ENCODE measurements around the gene KAT6B. TPM values are rescaled to one million over a fixed set of nuclear protein-coding genes. Genes with fewer than 3 reads are reported as not detected.
A peak's percentile ranks its signal among the peaks of the same experiment; 100 is the strongest.

The KAT6B gene
- total RNA-seq, 1 donor = 86.4 TPM

DNA sequence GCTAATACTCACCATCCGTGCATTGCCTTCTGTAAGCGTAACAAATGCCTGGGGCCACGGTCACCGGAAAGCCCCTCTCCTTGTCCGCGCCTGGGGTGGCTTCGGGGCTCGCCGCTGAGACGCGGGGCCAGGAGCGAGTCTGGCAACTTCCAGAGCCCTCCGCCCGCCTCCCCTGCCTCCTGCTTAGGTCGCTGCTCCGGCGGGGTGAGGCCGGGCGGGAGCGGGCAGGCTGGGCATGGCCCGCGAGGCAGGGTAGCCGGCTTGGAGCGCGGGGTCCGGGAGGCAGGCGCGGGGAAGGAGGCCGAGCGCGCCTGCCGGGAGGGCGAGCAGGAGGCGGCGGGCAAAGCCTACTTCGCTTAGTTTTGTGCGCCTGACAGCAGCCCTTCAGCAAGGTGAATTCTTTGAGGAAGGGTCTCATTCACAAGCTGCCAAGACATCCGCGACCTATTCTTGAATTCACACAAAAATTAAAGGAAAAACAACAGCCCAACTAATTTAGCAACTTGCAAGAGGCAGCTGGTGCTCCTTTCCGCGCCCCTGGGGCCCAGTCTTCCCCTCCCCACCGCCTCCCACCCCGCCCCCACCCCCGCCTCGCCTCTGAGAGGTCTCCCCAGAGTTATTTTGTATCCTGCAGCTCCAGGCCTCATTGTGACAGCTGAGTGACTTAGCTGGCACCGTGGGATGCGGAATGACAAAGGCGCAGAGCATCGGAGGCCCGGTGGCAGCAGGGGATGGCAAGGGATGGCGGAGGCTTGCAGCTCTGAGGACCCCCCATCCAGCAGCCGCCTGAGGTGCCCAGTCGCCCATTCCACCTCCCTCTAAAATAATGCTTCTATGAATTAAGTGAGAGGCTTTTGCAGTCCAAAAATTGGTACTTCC is 12.8 kb upstream of the KAT6B start:
- H3K4me1 ChIP-seq (ENCODE audit: insufficient read depth, low read length) = no peaks in the 10 kb centered on the region
- peaks cover 9% of the 10 kb centered on the region for H3K9me3 ChIP-seq (ENCODE audit: low read depth, low read length)
- H3K4me3 ChIP-seq (ENCODE audit: low read length) = no peak overlapping the region
- no peaks in the 10 kb centered on the region for H3K27me3 ChIP-seq (ENCODE audit: insufficient read depth, low read length)

DNA sequence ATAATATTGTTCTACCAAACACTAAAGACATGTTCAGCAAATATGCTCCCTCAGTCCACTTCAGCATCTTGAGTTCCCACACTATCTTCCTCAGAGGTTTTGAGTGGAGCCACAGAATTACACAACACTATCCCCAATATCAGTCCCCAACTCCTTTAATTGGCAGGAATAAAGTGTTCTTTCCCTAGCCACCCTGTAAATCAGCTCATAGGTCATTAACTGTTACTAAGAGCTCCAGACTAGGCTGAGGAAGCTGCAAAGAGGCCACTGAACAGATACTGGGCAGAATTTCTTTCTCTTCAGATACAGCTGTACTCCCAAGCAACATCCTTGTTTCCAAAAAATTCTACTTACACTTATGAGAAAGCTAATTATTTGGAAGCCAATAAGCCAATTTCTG is 11.6 kb upstream of the KAT6B start:
- Histone ChIP-seq H3K9me3 (ENCODE audit: low read depth, low read length) (peaks cover 9% of the 10 kb centered on the region), H3K4me1 (ENCODE audit: insufficient read depth, low read length) (no peaks in the 10 kb centered on the region), H3K27me3 (ENCODE audit: insufficient read depth, low read length) (no peaks in the 10 kb centered on the region), H3K4me3 (ENCODE audit: low read length) (no peak overlapping the region)

DNA sequence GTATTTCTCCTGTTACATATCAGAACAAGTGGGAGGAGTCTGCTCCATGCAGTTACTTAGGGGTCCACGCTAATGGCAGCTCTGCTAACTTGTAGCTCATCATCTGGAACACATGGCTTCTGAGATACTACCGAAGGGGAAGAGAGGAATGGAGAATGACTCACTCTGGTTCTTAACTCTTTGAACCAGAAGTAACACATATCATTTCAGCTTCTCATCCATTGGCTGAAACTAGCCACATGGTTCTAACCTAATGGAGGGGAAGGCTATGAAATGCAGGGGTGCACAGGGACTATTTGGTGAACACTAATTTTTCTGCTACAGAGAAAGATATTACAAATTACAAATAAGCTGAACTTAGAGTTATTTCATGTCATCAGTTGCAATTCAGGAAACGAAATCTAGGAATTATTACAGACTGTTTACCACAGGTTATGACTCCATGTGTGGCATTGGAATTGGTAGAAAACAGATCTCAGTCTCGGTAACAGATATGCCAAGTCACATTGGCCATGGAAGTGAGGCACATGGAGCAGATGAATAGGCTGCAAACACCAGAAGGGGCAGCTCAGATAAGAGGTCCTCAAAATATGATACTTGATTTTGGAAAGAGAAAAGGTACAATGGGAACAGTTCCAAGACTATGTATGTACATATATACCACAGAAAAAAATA is 9.4 kb upstream of the KAT6B start:
- peaks cover 9% of the 10 kb centered on the region for H3K9me3 ChIP-seq (ENCODE audit: low read depth, low read length)
- no peaks in the 10 kb centered on the region for H3K4me1 ChIP-seq (ENCODE audit: insufficient read depth, low read length)
- H3K27me3 ChIP-seq (ENCODE audit: insufficient read depth, low read length) = no peaks in the 10 kb centered on the region
- H3K4me3 ChIP-seq (ENCODE audit: low read length) = no peak overlapping the region

DNA sequence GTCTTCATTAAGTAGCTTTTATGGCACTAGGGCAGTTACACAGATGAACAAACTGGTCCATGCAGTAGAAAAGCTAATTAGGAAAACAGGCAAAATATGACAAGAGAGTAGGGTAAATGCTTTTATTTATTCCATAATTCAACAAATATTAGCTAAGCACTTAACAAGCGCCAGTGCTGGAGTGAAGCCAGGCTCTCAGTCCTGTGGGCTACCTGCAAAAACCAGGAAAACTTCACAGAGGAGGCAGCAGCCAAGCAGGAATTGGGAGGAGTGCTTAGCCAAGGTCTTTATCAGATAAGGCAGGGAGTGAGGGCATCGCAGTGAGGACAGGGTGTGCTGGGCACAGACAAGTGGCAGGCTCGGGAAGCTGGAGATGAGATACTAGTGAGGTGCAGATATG is 4.9 kb upstream of the KAT6B start:
- peaks cover 17% of the 10 kb centered on the region for H3K4me1 ChIP-seq (ENCODE audit: insufficient read depth, low read length)
- H3K4me3 ChIP-seq (ENCODE audit: low read length) = no peak overlapping the region
- H3K9me3 ChIP-seq (ENCODE audit: low read depth, low read length) = peaks cover 9% of the 10 kb centered on the region
- no peaks in the 10 kb centered on the region for H3K27me3 ChIP-seq (ENCODE audit: insufficient read depth, low read length)

DNA sequence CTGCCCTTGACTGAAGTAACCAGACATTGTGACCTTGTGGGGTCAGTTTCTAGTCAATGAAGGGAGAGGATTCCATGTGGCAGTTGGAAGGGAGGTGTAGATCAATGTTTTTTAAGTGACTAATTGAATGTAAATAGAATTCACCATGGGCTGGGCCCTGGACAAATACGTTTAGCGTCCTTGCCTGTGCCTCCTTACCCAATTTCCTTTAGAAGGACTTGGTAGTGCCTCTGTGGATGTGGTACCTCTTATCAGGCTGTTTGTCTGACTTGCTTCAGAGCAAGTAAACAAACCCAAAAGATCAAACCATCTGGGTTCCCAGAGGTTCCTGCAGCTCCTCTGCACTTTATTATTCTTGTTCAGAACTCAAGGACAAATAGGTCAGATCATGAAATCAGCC is 4.3 kb upstream of the KAT6B start:
- Histone ChIP-seq H3K4me1 (ENCODE audit: insufficient read depth, low read length) (peaks cover 18% of the 10 kb centered on the region), H3K9me3 (ENCODE audit: low read depth, low read length) (peaks cover 3% of the 10 kb centered on the region), H3K27me3 (ENCODE audit: insufficient read depth, low read length) (no peaks in the 10 kb centered on the region), H3K4me3 (ENCODE audit: low read length) (no peak overlapping the region)

DNA sequence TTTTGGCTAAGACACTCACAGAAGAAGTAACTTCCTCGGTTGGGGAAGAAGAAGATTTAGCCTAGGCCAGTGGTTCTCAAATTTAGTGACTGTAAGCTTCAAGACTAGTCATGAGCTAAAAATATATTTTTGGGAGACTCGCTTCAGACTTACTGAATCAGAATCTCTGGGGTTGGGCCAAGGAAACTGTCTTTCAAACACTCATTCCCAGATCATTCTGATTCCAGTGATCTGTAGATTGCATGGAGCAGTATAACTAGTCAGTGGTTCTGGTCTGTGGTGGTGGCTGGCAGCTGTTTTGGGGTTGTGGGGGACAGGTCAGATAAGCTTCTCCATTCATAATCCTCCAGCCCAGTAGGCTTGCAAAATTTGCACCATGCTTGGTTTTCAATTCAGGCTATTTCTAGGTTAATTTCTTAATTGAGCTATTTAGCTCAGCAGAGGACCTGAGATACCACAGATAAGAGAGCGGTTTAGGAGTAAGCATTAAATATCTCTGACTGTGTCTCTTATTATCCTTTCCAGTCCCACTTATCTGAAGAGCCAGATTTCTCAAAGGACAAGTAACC is 3.8 kb upstream of the KAT6B start:
- Histone ChIP-seq H3K4me3 (ENCODE audit: low read length) (no peak overlapping the region), H3K27me3 (ENCODE audit: insufficient read depth, low read length) (no peaks in the 10 kb centered on the region), H3K4me1 (ENCODE audit: insufficient read depth, low read length) (peaks cover 23% of the 10 kb centered on the region), H3K9me3 (ENCODE audit: low read depth, low read length) (no peaks in the 10 kb centered on the region)

DNA sequence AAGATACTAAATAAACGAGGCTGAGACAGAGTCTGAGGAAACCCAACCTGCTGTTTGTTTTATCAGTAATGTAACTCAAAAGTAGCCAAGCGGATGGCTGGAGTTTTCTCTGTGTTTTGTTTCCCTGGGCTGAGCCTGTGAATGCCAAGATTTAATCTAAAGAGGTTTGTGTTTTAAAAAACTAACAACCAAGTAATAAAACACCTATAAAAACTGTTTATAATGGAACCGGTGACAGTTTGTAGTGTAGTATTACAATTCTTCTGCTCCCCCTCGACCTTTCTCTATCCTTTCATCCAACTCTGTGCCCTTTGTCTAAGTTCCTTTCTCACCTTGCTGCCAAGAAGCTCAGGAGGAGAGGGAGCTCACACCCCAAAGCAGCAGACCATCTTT is 2.6 kb upstream of the KAT6B start:
- Histone ChIP-seq H3K4me3 (ENCODE audit: low read length) (no peak overlapping the region), H3K9me3 (ENCODE audit: low read depth, low read length) (no peaks in the 10 kb centered on the region), H3K4me1 (ENCODE audit: insufficient read depth, low read length) (peaks cover 33% of the 10 kb centered on the region), H3K27me3 (ENCODE audit: insufficient read depth, low read length) (no peaks in the 10 kb centered on the region)

DNA sequence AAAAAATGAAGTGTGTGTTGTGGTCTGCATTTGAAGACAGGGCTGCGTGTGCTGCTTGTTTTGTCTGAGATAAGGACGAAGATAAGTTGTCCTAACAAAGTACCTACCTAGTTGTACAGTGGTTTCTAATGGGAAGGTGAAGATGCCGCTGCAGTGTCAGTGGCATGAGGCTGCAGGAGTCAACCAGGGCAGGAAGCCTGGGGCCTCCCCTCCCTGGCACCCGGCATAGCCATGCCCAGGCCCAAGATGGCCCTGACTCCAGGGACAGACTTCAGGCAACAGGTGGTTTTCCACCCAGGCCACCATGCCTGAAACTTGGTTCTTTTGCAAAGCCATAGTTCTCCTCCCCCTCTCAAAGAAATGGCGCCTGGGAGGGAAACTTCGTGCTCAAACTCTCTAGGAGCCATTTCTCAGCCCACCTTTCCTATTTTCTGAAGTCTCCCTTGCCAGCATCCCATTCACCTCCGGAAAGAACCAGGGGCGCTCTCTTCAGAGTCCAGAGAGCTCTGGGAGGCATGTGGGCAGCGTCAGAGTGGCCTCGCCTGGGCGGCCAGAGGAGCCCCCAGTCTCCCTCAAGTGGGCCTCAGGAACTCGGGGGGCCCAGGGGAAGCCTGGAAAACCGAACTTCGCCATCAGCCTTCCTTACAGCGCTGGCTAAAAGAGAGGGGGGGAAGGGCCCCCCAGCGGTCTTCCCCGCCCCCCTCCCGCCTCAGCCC is 2.1 kb upstream of the KAT6B start:
- H3K4me1 ChIP-seq (ENCODE audit: insufficient read depth, low read length) = peaks cover 37% of the 10 kb centered on the region
- H3K4me3 ChIP-seq (ENCODE audit: low read length) = peak overlapping the region; percentile 77
- no peaks in the 10 kb centered on the region for H3K27me3 ChIP-seq (ENCODE audit: insufficient read depth, low read length)
- H3K9me3 ChIP-seq (ENCODE audit: low read depth, low read length) = no peaks in the 10 kb centered on the region

DNA sequence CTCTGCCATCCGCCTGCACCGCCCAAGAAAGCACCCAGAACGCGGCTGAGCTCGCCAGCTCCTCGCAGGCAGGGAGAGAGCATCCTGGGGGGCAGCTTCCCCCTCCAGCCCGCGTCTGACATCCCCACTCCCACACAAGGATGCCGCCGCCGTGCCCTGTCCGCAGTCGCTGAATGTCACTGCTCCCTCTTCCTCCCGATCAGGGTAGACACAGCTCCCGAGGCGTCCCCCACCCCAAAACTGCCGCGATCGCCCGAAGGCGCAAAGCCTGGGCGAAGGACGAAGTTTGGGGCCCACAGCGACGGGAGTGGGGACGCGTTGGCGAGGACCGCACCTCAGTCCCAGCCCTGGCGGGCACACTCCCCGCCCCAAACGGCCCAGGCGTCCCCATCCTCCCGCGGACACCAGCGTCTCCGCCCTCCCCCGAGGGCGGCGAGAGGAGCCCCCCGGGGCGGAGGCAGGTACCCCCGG is 1.5 kb upstream of the KAT6B start:
- Histone ChIP-seq H3K9me3 (ENCODE audit: low read depth, low read length) (no peaks in the 10 kb centered on the region), H3K27me3 (ENCODE audit: insufficient read depth, low read length) (no peaks in the 10 kb centered on the region), H3K4me3 (ENCODE audit: low read length) (peak overlapping the region; percentile 77), H3K4me1 (ENCODE audit: insufficient read depth, low read length) (peaks cover 38% of the 10 kb centered on the region)

DNA sequence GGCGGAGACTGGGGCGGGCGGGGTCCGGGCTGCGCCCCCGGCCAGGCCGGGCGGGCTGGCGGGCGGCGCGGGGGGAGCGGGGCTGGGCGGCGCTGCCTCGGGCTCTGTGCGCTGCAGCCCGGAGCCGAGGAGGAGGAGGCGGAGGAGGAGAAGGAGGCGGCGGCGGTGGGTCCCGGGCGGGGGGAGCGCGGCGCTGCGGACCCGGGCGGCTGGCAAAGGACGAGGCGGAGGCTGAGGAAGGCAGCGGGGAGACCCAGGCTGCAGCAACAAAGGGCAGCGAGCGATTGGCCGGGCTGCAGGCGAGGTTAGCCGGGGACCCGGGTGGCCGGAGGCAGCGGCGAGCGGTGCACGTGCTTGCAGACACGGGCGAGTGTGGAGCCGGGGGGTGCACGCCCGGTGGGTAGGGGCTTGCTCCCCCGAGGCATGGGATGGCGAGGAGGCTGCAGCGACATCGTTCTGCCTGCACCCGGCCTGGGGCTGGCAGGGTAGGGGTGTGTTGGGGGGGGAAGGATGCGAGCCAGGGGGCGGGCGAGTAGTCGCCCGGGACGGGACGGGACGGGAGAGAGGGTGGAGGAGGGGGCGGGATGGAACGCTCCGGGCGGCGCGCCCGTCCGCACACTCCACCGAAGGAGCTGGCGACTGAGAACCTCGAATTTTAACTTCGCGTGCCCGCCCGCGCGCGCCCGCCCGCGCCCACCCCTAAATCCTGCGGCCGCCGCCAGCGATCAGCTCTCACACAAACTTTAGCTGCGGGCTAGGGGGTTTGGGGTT is 844 bp upstream of the KAT6B start:
- no peaks in the 10 kb centered on the region for H3K9me3 ChIP-seq (ENCODE audit: low read depth, low read length)
- no peaks in the 10 kb centered on the region for H3K27me3 ChIP-seq (ENCODE audit: insufficient read depth, low read length)
- peaks cover 38% of the 10 kb centered on the region for H3K4me1 ChIP-seq (ENCODE audit: insufficient read depth, low read length)
- peak overlapping the region; percentile 77 for H3K4me3 ChIP-seq (ENCODE audit: low read length)

DNA sequence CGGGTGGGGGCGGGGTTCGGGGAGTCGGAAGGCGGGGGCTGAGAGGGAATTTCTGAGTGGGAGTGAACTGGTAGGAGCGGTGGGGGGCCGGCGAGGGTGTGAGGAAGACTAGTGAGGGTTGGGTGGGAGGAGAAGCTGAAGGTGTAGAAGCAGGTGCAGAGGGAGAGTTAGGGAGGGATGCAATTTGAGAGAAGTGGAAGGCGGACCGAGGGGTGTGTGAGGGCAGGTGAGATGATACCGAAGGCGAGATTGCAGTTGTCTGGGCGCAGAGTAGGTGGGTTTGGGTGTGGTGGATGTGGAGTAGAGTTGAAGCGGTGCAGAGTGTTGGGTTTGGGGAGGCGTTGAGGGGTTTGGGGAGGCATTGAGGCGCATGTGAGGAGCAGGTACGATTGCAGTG is 643 bp downstream of the KAT6B start:
- no peaks in the 10 kb centered on the region for H3K9me3 ChIP-seq (ENCODE audit: low read depth, low read length)
- peak overlapping the region; percentile 54 for H3K4me3 ChIP-seq (ENCODE audit: low read length)
- no peaks in the 10 kb centered on the region for H3K27me3 ChIP-seq (ENCODE audit: insufficient read depth, low read length)
- peaks cover 40% of the 10 kb centered on the region for H3K4me1 ChIP-seq (ENCODE audit: insufficient read depth, low read length)

DNA sequence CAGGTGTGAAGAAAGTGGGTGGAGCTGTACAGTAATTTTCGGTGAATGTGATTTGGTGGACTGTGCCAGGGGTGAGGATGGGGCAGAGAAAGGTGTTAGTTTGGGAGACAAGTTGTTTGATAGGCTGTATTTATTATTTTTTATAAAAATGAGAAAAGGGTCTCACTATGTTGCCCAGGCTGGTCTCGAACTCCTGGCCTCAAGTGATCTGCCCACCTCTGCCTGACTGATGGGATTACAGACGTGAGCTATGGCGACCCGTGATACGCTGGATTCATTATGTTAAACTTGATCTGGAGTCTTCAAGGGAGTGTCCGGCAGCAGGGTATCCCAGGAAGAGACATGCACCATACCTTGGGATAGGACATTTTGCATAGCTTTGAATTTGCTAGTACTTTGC is 1.3 kb downstream of the KAT6B start:
- peaks cover 33% of the 10 kb centered on the region for H3K4me1 ChIP-seq (ENCODE audit: insufficient read depth, low read length)
- H3K27me3 ChIP-seq (ENCODE audit: insufficient read depth, low read length) = no peaks in the 10 kb centered on the region
- no peaks in the 10 kb centered on the region for H3K9me3 ChIP-seq (ENCODE audit: low read depth, low read length)
- H3K4me3 ChIP-seq (ENCODE audit: low read length) = no peak overlapping the region

DNA sequence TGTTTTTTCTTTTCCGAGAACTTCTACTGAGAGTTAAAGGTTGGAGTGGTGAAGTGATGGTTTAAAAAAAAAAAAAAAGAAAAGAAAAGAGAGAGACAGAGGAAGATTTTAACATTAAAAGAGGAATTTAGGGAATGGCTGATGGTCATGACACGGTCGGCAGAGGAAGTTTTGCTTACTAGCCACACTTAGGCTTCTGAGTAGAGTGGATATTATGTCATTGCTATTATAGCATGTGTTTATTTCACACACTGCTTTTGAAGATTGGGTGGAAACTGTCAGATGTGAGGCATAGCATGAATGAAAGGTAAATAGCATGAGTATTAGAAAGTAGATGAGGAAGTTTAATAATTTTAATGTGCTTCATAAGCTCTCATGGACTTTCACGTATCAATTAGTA is 2.5 kb downstream of the KAT6B start:
- no peaks in the 10 kb centered on the region for H3K27me3 ChIP-seq (ENCODE audit: insufficient read depth, low read length)
- no peaks in the 10 kb centered on the region for H3K9me3 ChIP-seq (ENCODE audit: low read depth, low read length)
- H3K4me3 ChIP-seq (ENCODE audit: low read length) = no peak overlapping the region
- peaks cover 33% of the 10 kb centered on the region for H3K4me1 ChIP-seq (ENCODE audit: insufficient read depth, low read length)

DNA sequence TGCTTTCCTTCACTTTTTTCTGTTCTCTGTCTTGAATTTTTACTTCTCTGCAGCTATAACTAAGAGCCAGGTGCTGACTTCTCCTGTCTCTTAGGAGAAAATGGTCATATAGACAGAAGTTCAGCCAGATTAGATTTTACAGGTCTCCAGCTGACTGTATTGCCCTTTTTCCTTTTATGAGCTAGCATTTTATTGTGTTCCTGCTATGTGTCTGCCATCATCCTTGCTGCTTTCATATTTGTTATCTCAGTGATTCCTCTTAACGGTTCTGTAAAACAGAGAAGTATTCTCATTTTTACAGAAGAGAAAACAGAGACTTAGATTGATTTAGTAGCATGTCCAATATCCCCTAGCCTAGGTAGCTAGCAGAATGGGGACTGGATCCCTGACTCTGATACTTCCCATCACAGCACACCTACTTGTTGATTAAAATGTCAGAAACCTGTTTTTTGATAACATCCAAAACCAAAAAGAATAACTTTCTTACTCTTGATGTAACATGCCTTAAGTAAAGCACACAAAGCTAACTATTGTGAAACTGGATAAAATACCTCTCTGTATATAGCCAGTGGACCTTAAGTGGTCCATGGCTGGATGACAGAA is 5.2 kb downstream of the KAT6B start:
- Histone ChIP-seq H3K4me1 (ENCODE audit: insufficient read depth, low read length) (peaks cover 33% of the 10 kb centered on the region), H3K4me3 (ENCODE audit: low read length) (no peak overlapping the region)

More for the DNA sequence above, 5.2 kb downstream of the KAT6B start:
- Histone ChIP-seq H3K9me3 (ENCODE audit: low read depth, low read length) (no peaks in the 10 kb centered on the region), H3K27me3 (ENCODE audit: insufficient read depth, low read length) (no peaks in the 10 kb centered on the region)
